A549 (cell line): Measurements from ENCODE around the gene SPSB4. TPM values are rescaled to one million over a fixed set of nuclear protein-coding genes. Genes with fewer than 3 reads are reported as not detected.

Experiments used
- ATAC-seq, 2 experiments: fragments of 200-7000 bp in 1 of 2; fragments of >200 bp in 1 of 2; cut with Nextera tagmentation in 1 of 2; cut with Tn5 transposase in 1 of 2; 3 replicates each; pipeline versions ENCODE4 v1.8.0 to v1.9.1; 2018 to 2020; ENCODE audit warnings: mild to moderate bottlenecking in 1 of 2, moderate library complexity in 1 of 2
- CTCF ChIA-PET: fragments of 300-600 bp; sonication (Branson Sonifier 250); formaldehyde crosslinking; extraction: SDS; loops from one replicate; lab custom pipeline; 2021; ENCODE audit warnings: antibody characterized with exemption, inconsistent platforms; lab: Yijun Ruan, JAX
- POLR2A ChIA-PET: fragments of 350-600 bp; formaldehyde crosslinking; extraction: SDS; loops from one replicate; lab custom pipeline; 2021; ENCODE audit warnings: antibody characterized with exemption, inconsistent platforms; lab: Yijun Ruan, JAX
- DNase-seq, 2 experiments: peaks; one replicate each; pipeline versions ENCODE4 v3.0.0 to v3.0.0-alpha.2; 2011 to 2016; ENCODE audit warnings: low read depth in 1 of 2, low spot score in 1 of 2
- FAIRE-seq: peaks from 2 replicates; lab custom pipeline; 2011; peaks lifted over from hg19 to GRCh38; lab: Jason Lieb, UNC
- H3K27ac ChIP-seq, 2 experiments: fragments of >200 bp; sonication (Bioruptor Twin); formaldehyde crosslinking; 3 replicates each; pipeline ENCODE4 v1.5.1; 2016 to 2017
- H3K4me1 ChIP-seq: fragments of >200 bp; sonication (Bioruptor Twin); formaldehyde crosslinking; 3 replicates; pipeline ENCODE4 v1.6.1; 2016
- H3K4me2 ChIP-seq: fragments of >200 bp; sonication (Bioruptor Twin); formaldehyde crosslinking; 3 replicates; pipeline ENCODE4 v1.6.1; 2016
- H3K4me3 ChIP-seq: fragments of >200 bp; sonication (Bioruptor Twin); formaldehyde crosslinking; 3 replicates; pipeline ENCODE4 v1.5.1; 2016
- H3K9me3 ChIP-seq: fragments of >200 bp; sonication (Bioruptor Twin); formaldehyde crosslinking; 3 replicates; pipeline ENCODE4 v1.6.1; 2016
- BCL3 ChIP-seq: fragments of >200 bp; sonication (Bioruptor Twin); formaldehyde crosslinking; IDR thresholded peaks from 3 replicates; pipeline ENCODE4 v1.6.1; 2016
- CHD2 ChIP-seq: fragments of 150-350 bp; IDR thresholded peaks from 2 replicates; pipeline ENCODE4 v1.6.1; 2014; ENCODE audit warnings: low read length; ENCODE audit not compliant: partially characterized antibody
- CHD4 ChIP-seq: fragments of 200-600 bp; sonication (generic); IDR thresholded peaks from 2 replicates; pipeline ENCODE4 v1.6.1; 2016; ENCODE audit warnings: antibody characterized with exemption, mild to moderate bottlenecking, borderline replicate concordance
- CTCF ChIP-seq: fragments of >200 bp; sonication (Bioruptor Twin); formaldehyde crosslinking; IDR thresholded peaks from 3 replicates; pipeline ENCODE4 v1.5.1; 2016
- E2F6 ChIP-seq: IDR thresholded peaks from 2 replicates; pipeline ENCODE4 v1.6.1; 2012; ENCODE audit warnings: low read depth, borderline replicate concordance
- EHMT2 ChIP-seq: fragments of 200-600 bp; sonication (generic); IDR thresholded peaks from 2 replicates; pipeline ENCODE4 v1.6.1; 2016; ENCODE audit warnings: antibody characterized with exemption, low read depth, mild to moderate bottlenecking, moderate library complexity
- EP300 ChIP-seq, 2 experiments: fragments of >200 bp; sonication (Bioruptor Twin); formaldehyde crosslinking; IDR thresholded peaks; 2 replicates in 1 of 2; 3 replicates in 1 of 2; pipeline ENCODE4 v1.6.1; 2016 to 2017
- ESRRA ChIP-seq: fragments of 150-350 bp; IDR thresholded peaks from 2 replicates; pipeline ENCODE4 v1.6.1; 2014; ENCODE audit warnings: mild to moderate bottlenecking, low read length, borderline replicate concordance
- GATA3 ChIP-seq: IDR thresholded peaks from 2 replicates; pipeline ENCODE4 v1.6.1; 2012; ENCODE audit warnings: borderline replicate concordance
- HES2 ChIP-seq: fragments of >200 bp; sonication (Bioruptor Twin); formaldehyde crosslinking; IDR thresholded peaks from 2 replicates; pipeline ENCODE4 v1.6.1; 2016
- HEYL ChIP-seq: fragments of 250-450 bp; sonication (Bioruptor Pico); IDR thresholded peaks from 2 replicates; pipeline ENCODE4 v1.8.0; 2021; ENCODE audit warnings: mild to moderate bottlenecking, moderate library complexity
- KDM1A ChIP-seq: fragments of 200-600 bp; sonication (generic); IDR thresholded peaks from 2 replicates; pipeline ENCODE4 v1.6.1; 2016; ENCODE audit warnings: low read depth, mild to moderate bottlenecking
- KDM5A ChIP-seq: fragments of 200-600 bp; sonication (generic); IDR thresholded peaks from 2 replicates; pipeline ENCODE4 v1.6.1; 2016; ENCODE audit warnings: antibody characterized with exemption, mild to moderate bottlenecking
- MAZ ChIP-seq: fragments of 150-350 bp; IDR thresholded peaks from 2 replicates; pipeline ENCODE4 v1.6.1; 2014; ENCODE audit warnings: antibody characterized with exemption, low read depth, low read length, borderline replicate concordance
- MYC ChIP-seq: IDR thresholded peaks from 2 replicates; pipeline ENCODE4 v1.6.1; 2012; ENCODE audit warnings: mild to moderate bottlenecking, inconsistent platforms, low read length, improper control_type of control experiment, borderline replicate concordance
- NPAS2 ChIP-seq: fragments of 250-450 bp; sonication (Bioruptor Pico); IDR thresholded peaks from 2 replicates; pipeline ENCODE4 v1.8.0; 2022; ENCODE audit warnings: mild to moderate bottlenecking, moderate library complexity, borderline replicate concordance
- POLR2A ChIP-seq: IDR thresholded peaks from 2 replicates; pipeline ENCODE4 v1.6.1; 2012; ENCODE audit warnings: mild to moderate bottlenecking, low read length
- RAD21 ChIP-seq, 2 experiments: fragments of >200 bp in 1 of 2; sonication (Bioruptor Twin) in 1 of 2; formaldehyde crosslinking in 1 of 2; IDR thresholded peaks in 1 of 2; conservative IDR thresholded peaks in 1 of 2; 2 replicates in 1 of 2; 3 replicates in 1 of 2; pipeline ENCODE4 v1.6.1; 2012 to 2018; ENCODE audit warnings: inconsistent platforms in 1 of 2
- SMC3 ChIP-seq: fragments of >200 bp; sonication (Bioruptor Twin); formaldehyde crosslinking; IDR thresholded peaks from 3 replicates; pipeline ENCODE4 v1.6.1; 2018; ENCODE audit warnings: inconsistent platforms
- TFCP2L1 ChIP-seq: fragments of 250-450 bp; sonication (Bioruptor Pico); IDR thresholded peaks from 2 replicates; pipeline ENCODE4 v1.5.0; 2021; ENCODE audit warnings: mild to moderate bottlenecking
- ZFP36 ChIP-seq: fragments of 450-650 bp; IDR thresholded peaks from 2 replicates; pipeline ENCODE4 v1.6.1; 2014; ENCODE audit warnings: borderline replicate concordance; ENCODE audit not compliant: partially characterized antibody
- ZNF302 ChIP-seq: fragments of 250-450 bp; sonication (Bioruptor Pico); IDR thresholded peaks from 2 replicates; pipeline ENCODE4 v1.9.0; 2021; ENCODE audit warnings: inconsistent platforms, mild to moderate bottlenecking, moderate library complexity
- ZSCAN20 ChIP-seq: fragments of 250-450 bp; sonication (Bioruptor Pico); IDR thresholded peaks from 2 replicates; pipeline ENCODE4 v1.8.0; 2022; ENCODE audit warnings: mild to moderate bottlenecking, moderate library complexity
- WGBS: methylation state at CpG from one replicate; pipeline ENCODE4 v1.1.6; 2017; ENCODE audit errors: missing lambda C conversion rate; 5-methylcytosine and 5-hydroxymethylcytosine counted together
- polyA plus RNA-seq, 4 experiments: library from polyadenylated mRNA; depleted of rRNA in 3 of 4; stranded (reverse); fragments of >200 nt; fragmentation: RNase III in 1 of 4; extraction: RNeasy Plus Mini Kit Qiagen cat#74134 plus additional on column Dnase treatment in 1 of 4; gene quantifications; 2 replicates in 3 of 4; 3 replicates in 1 of 4; pipeline ENCODE4 v1.2.3, GENCODE V29; 2011 to 2017

The SPSB4 gene
- polyA plus RNA-seq, 2 of the 4 experiments (the other 2 are of a cell fraction) = 0.03 to 0.04 TPM

DNA sequence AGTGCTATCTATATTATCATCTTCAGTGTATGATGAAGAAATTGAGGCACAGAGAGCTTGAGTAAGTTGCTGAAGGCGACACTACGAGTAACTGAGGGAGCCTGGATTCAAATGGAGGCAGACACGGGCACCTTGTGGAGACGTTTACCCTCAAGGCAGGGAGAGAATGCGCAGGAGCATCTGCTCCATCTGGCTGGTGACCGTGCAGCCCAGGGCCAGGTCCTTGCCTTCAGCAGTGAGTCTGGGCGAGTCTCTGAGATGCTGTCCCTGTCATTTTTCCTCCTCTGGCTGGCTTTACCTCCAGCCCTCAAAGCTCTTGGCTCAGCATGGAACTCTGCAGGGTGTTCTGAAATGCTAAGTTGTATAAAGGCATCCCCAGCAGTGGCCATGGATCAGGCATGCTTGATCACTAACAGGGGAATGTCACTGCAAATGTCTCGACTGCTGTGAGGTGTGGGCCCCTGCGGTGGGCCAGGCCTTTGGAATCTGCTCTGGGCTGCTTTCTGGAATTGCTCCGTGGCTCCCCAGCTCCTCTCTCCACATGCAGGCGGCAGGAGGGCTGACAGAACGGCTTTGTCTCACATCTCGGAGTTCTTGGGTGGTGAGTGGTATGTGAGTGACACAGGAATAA is 19.7 kb downstream of the SPSB4 start:
- CTCF ChIA-PET = no interaction called here
- no peaks in the 10 kb centered on the region for H3K4me1 ChIP-seq
- 61% methylated on average over 10 of the region's 13 CpGs for WGBS
- FAIRE-seq = no peak
- POLR2A ChIA-PET = no interaction called here
- H3K4me2 ChIP-seq = no peak overlapping the region
- no peak for DNase-seq
- no peak overlapping the region for H3K4me3 ChIP-seq
- H3K27ac ChIP-seq = no peak overlapping the region
- no peaks in the 10 kb centered on the region for H3K9me3 ChIP-seq
- ATAC-seq = no peak
- TF ChIP-seq RAD21 (conservative IDR thresholded peaks at IDR 0.05 in 1 of 2, IDR thresholded peaks at IDR 0.05 in 1 of 2) = no peak
- TF ChIP-seq ZFP36 = no peak
- TF ChIP-seq TFCP2L1 (CRISPR knock-in tag) = no peak
- no peak for TF ChIP-seq ZNF302
- no peak for TF ChIP-seq NPAS2
- TF ChIP-seq CHD2 = no peak
- no peak for TF ChIP-seq HES2
- no peak for TF ChIP-seq SMC3
- no peak for TF ChIP-seq CTCF
- TF ChIP-seq BCL3 = no peak
- TF ChIP-seq GATA3 = no peak
- TF ChIP-seq CHD4 = no peak

GRCh38 chr3:141071681-141072260 is 20.6 kb downstream of the SPSB4 start:
- TF ChIP-seq MYC = no peak
- no peak for TF ChIP-seq POLR2A
- TF ChIP-seq SMC3 = no peak
- TF ChIP-seq GATA3 = no peak
- no peak for TF ChIP-seq E2F6
- TF ChIP-seq CHD2 = no peak
- TF ChIP-seq EP300 (IDR thresholded peaks at IDR 0.05) = no peak
- TF ChIP-seq ZNF302 = no peak
- TF ChIP-seq ZSCAN20 (CRISPR knock-in tag) = no peak
- no peak for TF ChIP-seq NPAS2
- no peak for TF ChIP-seq EHMT2
- no peak for TF ChIP-seq TFCP2L1 (CRISPR knock-in tag)
- no peak for TF ChIP-seq HES2
- TF ChIP-seq KDM5A = no peak
- no peak for TF ChIP-seq MAZ
- TF ChIP-seq ESRRA = no peak
- no peak for TF ChIP-seq KDM1A
- TF ChIP-seq HEYL (CRISPR knock-in tag) = no peak
- TF ChIP-seq CHD4 = no peak
- WGBS = 66% methylated on average over 11 of the region's 12 CpGs
- POLR2A ChIA-PET = no interaction called here
- H3K27ac ChIP-seq = no peak overlapping the region
- DNase-seq = no peak
- H3K4me3 ChIP-seq = no peak overlapping the region
- no peak for FAIRE-seq
- no peaks in the 10 kb centered on the region for H3K9me3 ChIP-seq
- H3K4me2 ChIP-seq = no peak overlapping the region
- no peaks in the 10 kb centered on the region for H3K4me1 ChIP-seq
- ATAC-seq = no peak
- CTCF ChIA-PET = no interaction called here
